Hepatocyte (in vitro differentiated cells): Measurements from ENCODE around the gene MUL1. TPM values are rescaled to one million over a fixed set of nuclear protein-coding genes. Genes with fewer than 3 reads are reported as not detected.

Experiments
- DNase-seq: peaks from one replicate; pipeline ENCODE4 v3.0.0-alpha.2; 2016; ENCODE audit warnings: low spot score
- H2AFZ ChIP-seq: fragments of 200-600 bp; sonication (generic); 2 replicates; pipeline ENCODE4 v1.6.0; 2016; ENCODE audit warnings: antibody characterized with exemption, mild to moderate bottlenecking
- H3K27ac ChIP-seq: fragments of 200-600 bp; sonication (generic); 2 replicates; pipeline ENCODE4 v1.5.1; 2016; ENCODE audit warnings: mild to moderate bottlenecking
- H3K27me3 ChIP-seq: fragments of 200-600 bp; sonication (generic); 2 replicates; pipeline ENCODE4 v1.6.1; 2016
- H3K36me3 ChIP-seq: fragments of 200-600 bp; sonication (generic); replicated peaks from 2 replicates; pipeline ENCODE4 v1.5.1; 2016; ENCODE audit warnings: low read depth; ENCODE audit not compliant: insufficient read depth
- H3K4me1 ChIP-seq: fragments of 200-600 bp; sonication (generic); 2 replicates; pipeline ENCODE4 v1.5.1; 2016; ENCODE audit warnings: mild to moderate bottlenecking, moderate library complexity; ENCODE audit not compliant: insufficient read depth
- H3K4me2 ChIP-seq: fragments of 200-600 bp; sonication (generic); 2 replicates; pipeline ENCODE4 v1.6.0; 2016
- H3K4me3 ChIP-seq: fragments of 200-600 bp; sonication (generic); 2 replicates; pipeline ENCODE4 v1.5.1; 2016; ENCODE audit warnings: mild to moderate bottlenecking
- H3K79me2 ChIP-seq: fragments of 200-600 bp; sonication (generic); 2 replicates; pipeline ENCODE4 v1.6.0; 2017; ENCODE audit warnings: mild to moderate bottlenecking
- H3K9me2 ChIP-seq: fragments of 200-600 bp; sonication (generic); replicated peaks from 2 replicates; pipeline ENCODE4 v1.6.0; 2017; ENCODE audit warnings: mild to moderate bottlenecking; ENCODE audit not compliant: insufficient read depth
- H3K9me3 ChIP-seq: fragments of 200-600 bp; sonication (generic); 2 replicates; pipeline ENCODE4 v1.5.1; 2016; ENCODE audit warnings: low read depth, mild to moderate bottlenecking
- H4K20me1 ChIP-seq: fragments of 200-600 bp; sonication (generic); 2 replicates; pipeline ENCODE4 v1.6.0; 2016; ENCODE audit warnings: mild to moderate bottlenecking; ENCODE audit not compliant: insufficient read depth, poor library complexity, severe bottlenecking
- CTCF ChIP-seq: fragments of 200-600 bp; sonication (generic); IDR thresholded peaks from 2 replicates; pipeline ENCODE4 v1.5.1; 2016; ENCODE audit warnings: antibody characterized with exemption, mild to moderate bottlenecking; ENCODE audit not compliant: poor library complexity
- EZH2 ChIP-seq: fragments of 200-600 bp; sonication (generic); IDR thresholded peaks from 2 replicates; pipeline ENCODE4 v1.6.1; 2016; ENCODE audit warnings: antibody characterized with exemption, mild to moderate bottlenecking, borderline replicate concordance
- EZH2phosphoT487 ChIP-seq: fragments of 200-600 bp; sonication (generic); IDR thresholded peaks from one replicate; pipeline ENCODE4 v1.6.1; 2018; ENCODE audit warnings: antibody characterized with exemption, mild to moderate bottlenecking, low read depth, moderate library complexity; ENCODE audit not compliant: unreplicated experiment, severe bottlenecking
- WGBS: methylation state at CpG from one replicate; pipeline ENCODE4 v1.1.6; 2016; ENCODE audit warnings: low lambda C conversion rate; ENCODE audit errors: missing lambda C conversion rate; 5-methylcytosine and 5-hydroxymethylcytosine counted together
- polyA plus RNA-seq: library from polyadenylated mRNA; unstranded; fragments of >200 nt; fragmentation: Nextera tagmentation; extraction: Ambion mirVana; gene quantifications from 2 replicates; pipeline ENCODE4 v1.2.1, GENCODE V29; 2016
- total RNA-seq: library from RNA; depleted of rRNA; stranded (reverse); fragments of >200 nt; gene quantifications from 2 replicates; pipeline ENCODE4 v1.2.3, GENCODE V29; 2014

The MUL1 gene
- total and polyA plus RNA-seq, 2 experiments from 2014 or later = 40.1 to 48.1 TPM

GRCh38 chr1:20530306-20530705, 22.4 kb upstream of the MUL1 start:
- Histone ChIP-seq H3K27me3 (peaks cover 40% of the 10 kb centered on the region), H3K4me1 (no peaks in the 10 kb centered on the region), H4K20me1 (no peaks in the 10 kb centered on the region), H3K4me3 (no peak overlapping the region), H3K79me2 (no peaks in the 10 kb centered on the region), H3K4me2 (no peak overlapping the region), H3K9me3 (no peaks in the 10 kb centered on the region), H3K9me2 (no peaks in the 10 kb centered on the region), H2AFZ (no peak overlapping the region), H3K36me3 (no peaks in the 10 kb centered on the region), H3K27ac (no peak overlapping the region)
- TF ChIP-seq CTCF (no peak), EZH2phosphoT487 (no peak), EZH2 (no peak)
- WGBS = 61% methylated on average over 8 of the region's 8 CpGs
- DNase-seq = no peak

- Histone ChIP-seq H3K27ac (no peak overlapping the region), H3K4me3 (no peak overlapping the region), H3K4me2 (no peak overlapping the region), H3K27me3 (peaks cover 40% of the 10 kb centered on the region), H3K79me2 (no peaks in the 10 kb centered on the region), H3K4me1 (no peaks in the 10 kb centered on the region), H4K20me1 (no peaks in the 10 kb centered on the region), H2AFZ (no peak overlapping the region), H3K9me3 (no peaks in the 10 kb centered on the region), H3K9me2 (no peaks in the 10 kb centered on the region), H3K36me3 (no peaks in the 10 kb centered on the region)
- 58% methylated on average over 7 of the region's 7 CpGs for WGBS
- DNase-seq = no peak
- no peak for TF ChIP-seq CTCF
- TF ChIP-seq EZH2 = no peak
- no peak for TF ChIP-seq EZH2phosphoT487
These were observed 20.3 kb upstream of the MUL1 start for GRCh38 chr1:20528221-20528620.

- no peaks in the 10 kb centered on the region for H3K36me3 ChIP-seq
- H2AFZ ChIP-seq = no peak overlapping the region
- 90% methylated on average over 6 of the region's 6 CpGs for WGBS
- H3K27me3 ChIP-seq = peaks cover 40% of the 10 kb centered on the region
- no peak for DNase-seq
- no peaks in the 10 kb centered on the region for H3K9me3 ChIP-seq
- no peak overlapping the region for H3K27ac ChIP-seq
- TF ChIP-seq EZH2phosphoT487 (no peak), EZH2 (no peak), CTCF (no peak)
- H3K4me2 ChIP-seq = no peak overlapping the region
- H4K20me1 ChIP-seq = no peaks in the 10 kb centered on the region
- no peaks in the 10 kb centered on the region for H3K79me2 ChIP-seq
- H3K4me3 ChIP-seq = no peak overlapping the region
- no peaks in the 10 kb centered on the region for H3K9me2 ChIP-seq
- H3K4me1 ChIP-seq = no peaks in the 10 kb centered on the region
These were observed 18.3 kb upstream of the MUL1 start for GRCh38 chr1:20526267-20526666.
